GM12864 (cell line): Measurements from ENCODE around the gene EPHA6.

ENCODE experiments used
- DNase-seq: peaks from one replicate; pipeline ENCODE4 v3.0.0-alpha.2; 2011; ENCODE audit warnings: low read depth
- H3K4me3 ChIP-seq: 2 replicates; pipeline ENCODE4 v1.5.1; 2011; ENCODE audit warnings: mild to moderate bottlenecking, low read depth, low read length, control low read depth
- CTCF ChIP-seq: IDR thresholded peaks from 2 replicates; pipeline ENCODE4 v1.5.1; 2011; ENCODE audit warnings: low read depth, mild to moderate bottlenecking, moderate library complexity, low read length, control low read depth, inconsistent platforms; ENCODE audit errors: missing control alignments

Gene EPHA6

GRCh38 chr3:96813134-96813819 is 1.1 kb upstream of the EPHA6 start:
- peak; percentile 41 for DNase-seq
- peak overlapping the region; percentile 22 for H3K4me3 ChIP-seq
- TF ChIP-seq CTCF = peak; percentile 63

GRCh38 chr3:96814651-96815567 is 515 bp downstream of the EPHA6 start:
- no peak for DNase-seq
- no peak for TF ChIP-seq CTCF
- no peak overlapping the region for H3K4me3 ChIP-seq

GRCh38 chr3:96831175-96831574 is 16.8 kb downstream of the EPHA6 start:
- no peak for DNase-seq
- no peak for TF ChIP-seq CTCF
- H3K4me3 ChIP-seq = no peak overlapping the region

- TF ChIP-seq CTCF = no peak
Measured at GRCh38 chr3:96833301-96833700, 18.9 kb downstream of the EPHA6 start.

GRCh38 chr3:96836153-96836915 is 21.9 kb downstream of the EPHA6 start:
- TF ChIP-seq CTCF = no peak
- no peak for DNase-seq

More at GRCh38 chr3:96833301-96833700, 18.9 kb downstream of the EPHA6 start:
- H3K4me3 ChIP-seq = no peak overlapping the region
- no peak for DNase-seq

GRCh38 chr3:96843505-96844203 is 29.3 kb downstream of the EPHA6 start:
- no peak for DNase-seq
- H3K4me3 ChIP-seq = no peak overlapping the region
- no peak for TF ChIP-seq CTCF

More at GRCh38 chr3:96836153-96836915, 21.9 kb downstream of the EPHA6 start:
- H3K4me3 ChIP-seq = no peak overlapping the region
